Fibroblast of skin of right quadriceps (primary cell): ENCODE results near the gene ANKFN1.
A peak's percentile ranks its signal among the peaks of the same experiment; 100 is the strongest.
"Not testable (repeated sequence)": the region's sequence is repeated elsewhere in the genome, so short reads cannot be mapped to it uniquely, and the experiment has no call there.

Experiments
- DNase-seq: peaks from one replicate; pipeline ENCODE4 v3.0.0-alpha.2; 2013

The ANKFN1 gene

DNA sequence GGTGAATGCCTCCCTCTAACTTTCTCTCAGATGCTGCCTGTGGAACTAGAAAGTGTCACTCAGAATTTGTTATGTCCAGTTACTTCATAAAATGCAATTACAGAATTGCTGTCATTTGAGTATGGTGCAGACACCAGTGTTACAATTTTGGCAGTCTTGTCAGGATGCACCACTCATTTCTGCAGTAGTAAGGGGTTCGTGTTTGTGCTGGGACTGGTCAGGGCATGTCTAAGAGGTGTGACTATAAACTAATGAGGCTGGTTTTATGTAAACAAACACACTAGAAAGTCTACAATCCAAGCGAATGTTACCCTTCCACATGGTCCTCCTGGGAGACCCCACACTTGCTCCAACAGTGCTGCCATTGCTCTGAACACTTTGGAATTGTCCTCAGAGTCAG, 206.2 kb downstream of the ANKFN1 start:
- DNase-seq: no peak

DNA sequence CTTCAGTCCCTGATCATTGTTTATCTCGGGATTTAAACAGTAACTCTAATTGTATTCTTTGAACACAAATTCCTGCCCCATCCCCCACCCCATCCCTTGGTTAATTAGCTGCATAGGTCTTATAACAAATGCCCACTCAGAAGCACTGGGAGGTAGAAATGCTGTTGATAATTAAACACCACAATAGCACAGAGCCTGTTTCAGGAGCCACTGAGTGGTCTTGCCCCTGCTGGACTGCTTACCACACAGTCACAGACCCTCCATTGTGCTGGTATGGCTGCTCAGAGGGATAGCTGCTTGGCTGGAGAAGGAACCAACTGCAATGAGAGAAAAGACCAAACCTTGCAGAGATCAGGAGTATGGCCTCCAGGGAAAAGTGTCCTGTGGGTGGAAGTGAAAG, 214.1 kb downstream of the ANKFN1 start:
- no peak for DNase-seq

DNA sequence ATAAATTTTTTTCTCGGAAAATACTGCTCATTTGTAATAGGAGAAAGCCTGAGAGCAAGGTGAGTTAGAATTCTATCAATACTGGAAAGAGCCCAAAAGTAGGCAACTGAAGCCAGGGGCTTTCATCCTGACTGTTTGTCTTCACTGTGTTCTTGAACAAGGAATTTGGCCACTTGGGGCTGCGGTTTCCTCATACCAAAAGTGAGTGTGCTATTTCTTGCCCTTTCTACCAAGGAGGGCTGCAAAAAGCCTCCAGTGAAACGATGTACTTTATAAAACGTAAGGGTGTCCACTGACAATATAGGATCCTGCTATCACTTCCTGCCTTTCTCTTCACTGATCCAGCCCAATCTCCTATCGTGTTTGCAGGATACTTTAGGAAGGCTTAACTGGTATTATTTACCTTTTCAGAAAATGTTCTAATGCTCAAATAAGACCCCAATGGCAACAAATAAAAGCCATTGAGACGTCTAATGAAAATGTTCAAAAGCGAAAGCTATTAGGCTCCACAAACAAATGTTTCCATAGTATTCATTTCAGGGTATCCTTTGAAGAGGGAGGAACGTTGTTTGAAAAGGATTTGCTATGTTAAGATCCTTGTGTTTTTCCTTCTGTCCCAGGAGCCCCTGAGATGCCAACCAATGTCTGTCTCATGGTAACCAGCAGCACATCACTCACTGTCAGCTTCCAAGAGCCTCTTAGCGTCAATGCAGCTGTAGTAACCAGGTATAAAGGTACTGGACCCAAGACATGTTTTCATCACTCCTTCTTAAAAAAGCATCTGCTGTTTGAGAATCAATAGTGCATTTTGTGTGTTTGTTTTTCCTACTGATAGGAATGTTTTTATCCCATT, 220.9 kb downstream of the ANKFN1 start:
- DNase-seq: no peak

GRCh38 chr17:56389356-56389755, 236.1 kb downstream of the ANKFN1 start:
- DNase-seq: no peak

DNA sequence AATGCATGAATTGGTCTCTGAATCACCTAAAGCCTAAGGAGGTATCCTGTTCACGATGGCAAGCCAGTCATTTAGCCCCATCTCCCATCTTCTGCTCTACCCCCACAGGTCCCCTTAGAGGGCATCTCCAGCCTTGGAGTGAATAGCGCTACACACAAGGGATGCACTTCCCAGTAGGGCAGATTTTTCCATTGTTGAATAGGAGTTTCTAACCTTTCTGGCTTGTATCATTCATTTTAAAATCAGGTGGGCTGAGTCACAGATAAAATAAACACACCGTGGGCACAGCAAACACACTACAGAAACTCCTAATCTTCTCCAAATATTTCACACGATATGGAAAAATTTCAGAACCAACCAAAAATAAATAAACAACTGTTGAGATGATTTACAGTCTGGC, 239.0 kb downstream of the ANKFN1 start:
- DNase-seq: no peak

GRCh38 chr17:56393156-56393555, 239.9 kb downstream of the ANKFN1 start:
- no peak for DNase-seq

GRCh38 chr17:56395787-56396186, 242.5 kb downstream of the ANKFN1 start:
- no peak for DNase-seq

GRCh38 chr17:56407086-56407485, 253.8 kb downstream of the ANKFN1 start:
- DNase-seq: no peak

- not testable (repeated sequence) for DNase-seq
Observed at GRCh38 chr17:56412356-56412755, 259.1 kb downstream of the ANKFN1 start.

GRCh38 chr17:56416682-56417351, 263.5 kb downstream of the ANKFN1 start:
- DNase-seq: no peak

- no peak for DNase-seq
Observed at GRCh38 chr17:56424005-56424404, 270.7 kb downstream of the ANKFN1 start.

DNA sequence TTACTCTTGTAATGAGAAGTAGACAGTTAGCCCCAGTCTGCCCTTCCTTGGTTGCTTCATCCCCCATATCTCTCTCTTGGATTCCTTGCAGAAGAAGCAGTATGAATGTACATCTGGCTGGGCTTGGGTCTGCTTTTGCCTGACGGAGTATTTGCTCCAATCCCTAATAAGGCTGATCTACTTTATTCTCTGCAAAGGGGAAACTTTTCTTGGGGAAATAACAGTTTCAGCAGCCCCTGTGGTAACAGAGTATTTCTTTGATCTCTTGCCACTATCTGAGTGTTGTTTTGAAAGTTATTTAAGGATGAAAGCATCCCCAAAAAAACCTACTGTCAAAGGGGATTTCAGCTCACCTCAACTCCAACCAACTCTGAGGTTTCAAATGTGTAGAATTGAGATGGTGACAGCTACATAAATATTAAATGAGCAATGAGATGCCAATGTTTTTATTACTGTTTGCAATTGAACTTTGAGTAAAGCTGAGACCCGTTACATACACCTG, 271.3 kb downstream of the ANKFN1 start:
- no peak for DNase-seq

DNA sequence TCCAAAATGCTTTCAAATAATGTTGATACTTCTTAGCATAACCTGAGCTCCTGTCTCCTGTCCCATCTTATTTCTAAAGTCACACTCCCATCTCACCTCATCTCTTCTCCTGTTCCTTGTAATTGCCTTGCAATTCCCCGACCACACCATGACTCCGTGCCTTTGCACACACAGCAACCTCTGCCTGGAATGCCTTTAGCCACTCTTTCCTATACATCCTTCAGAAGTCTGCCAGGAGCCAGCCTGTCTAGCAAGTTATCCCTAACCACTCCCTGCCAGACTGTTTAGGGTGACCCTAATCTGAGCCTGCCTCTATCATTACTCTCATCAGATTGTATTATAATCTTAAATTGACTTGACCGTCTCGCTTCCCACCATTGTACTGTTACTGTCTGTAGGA, 272.2 kb downstream of the ANKFN1 start:
- no peak for DNase-seq

DNA sequence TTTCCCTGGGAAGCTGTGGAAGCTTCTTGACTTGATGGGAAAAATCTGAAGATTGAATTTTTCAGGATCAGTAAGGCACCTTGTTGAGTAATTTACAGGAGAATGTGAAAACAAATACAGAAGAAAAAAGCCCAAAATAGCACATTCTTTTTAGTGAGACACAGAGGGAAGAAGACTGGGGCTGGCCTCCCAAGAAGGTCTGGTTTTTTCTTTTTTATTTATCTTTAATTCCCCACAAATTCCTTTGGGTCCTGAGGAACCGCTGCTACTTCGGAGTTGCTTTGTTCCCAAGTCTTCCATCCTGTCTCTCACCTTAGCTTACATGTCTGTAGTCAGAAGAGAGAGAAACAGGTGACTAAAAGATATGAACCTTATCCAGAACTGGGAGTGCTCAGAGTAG, 273.6 kb downstream of the ANKFN1 start:
- no peak for DNase-seq

DNA sequence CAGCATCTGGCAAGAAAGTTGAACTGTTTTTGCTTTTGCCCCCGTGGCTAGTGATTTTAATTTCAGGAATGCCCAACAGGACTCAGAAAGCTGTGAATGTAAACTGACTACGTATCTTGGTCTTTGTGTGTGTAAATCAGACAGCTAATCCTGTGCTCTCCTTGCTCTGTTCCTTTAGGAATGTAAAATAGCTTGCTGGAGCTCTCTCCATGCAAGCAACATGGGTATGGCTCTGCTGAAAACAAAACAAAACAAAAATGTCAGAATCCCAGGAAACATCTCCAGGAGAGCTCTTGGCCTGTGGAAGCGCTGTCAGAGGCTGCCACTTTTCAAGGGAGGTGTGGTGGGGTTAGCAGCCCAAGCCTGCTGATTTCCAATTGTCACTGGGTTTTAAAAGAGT, 278.5 kb downstream of the ANKFN1 start:
- peak; percentile 12 for DNase-seq

GRCh38 chr17:56432443-56432842, 279.2 kb downstream of the ANKFN1 start:
- no peak for DNase-seq

- DNase-seq: peak; percentile 8
Observed at GRCh38 chr17:56434610-56435009, 281.3 kb downstream of the ANKFN1 start.

DNA sequence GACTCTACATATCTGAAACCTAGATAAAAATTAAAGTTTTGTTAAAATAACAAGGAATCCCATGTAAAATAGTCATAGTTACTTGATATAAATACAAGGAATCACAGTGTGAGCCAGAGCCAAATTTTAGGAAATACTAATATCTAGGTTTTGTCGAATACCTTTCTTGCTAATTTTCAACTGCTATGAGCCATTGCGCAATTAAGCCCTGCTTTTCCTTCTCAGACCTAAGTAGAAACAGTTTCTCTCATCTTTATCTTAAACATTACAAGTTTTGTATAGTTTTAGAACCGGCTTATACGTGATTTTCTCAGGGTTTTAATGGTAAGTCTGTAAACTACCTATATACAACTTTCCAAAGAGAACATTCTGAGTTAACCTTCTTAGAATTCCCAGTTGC, 282.9 kb downstream of the ANKFN1 start:
- DNase-seq: no peak

DNA sequence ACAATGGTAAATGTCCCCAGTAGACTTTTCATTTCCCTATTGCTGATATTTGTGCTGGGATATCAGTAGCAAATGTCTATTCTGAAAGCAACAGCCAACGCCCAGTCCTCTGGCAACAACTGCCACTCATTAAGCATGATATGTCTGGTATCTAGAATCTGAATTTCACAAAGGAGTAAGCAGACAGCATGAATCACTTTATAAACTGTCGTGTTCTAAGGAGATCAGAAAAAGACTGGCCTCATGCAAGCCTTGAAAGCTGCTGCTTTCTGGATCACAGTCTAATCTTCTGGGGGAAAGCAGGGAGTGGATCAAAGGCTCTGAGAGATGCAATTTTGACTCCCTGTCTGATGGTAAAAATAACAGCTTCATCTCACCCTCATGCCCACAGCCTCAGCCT, 287.1 kb downstream of the ANKFN1 start:
- peak; percentile 41 for DNase-seq

GRCh38 chr17:56441308-56441707, 288.0 kb downstream of the ANKFN1 start:
- DNase-seq: peak; percentile 92

GRCh38 chr17:56445692-56446411, 292.6 kb downstream of the ANKFN1 start:
- no peak for DNase-seq

GRCh38 chr17:56447171-56447570, 293.9 kb downstream of the ANKFN1 start:
- no peak for DNase-seq

DNA sequence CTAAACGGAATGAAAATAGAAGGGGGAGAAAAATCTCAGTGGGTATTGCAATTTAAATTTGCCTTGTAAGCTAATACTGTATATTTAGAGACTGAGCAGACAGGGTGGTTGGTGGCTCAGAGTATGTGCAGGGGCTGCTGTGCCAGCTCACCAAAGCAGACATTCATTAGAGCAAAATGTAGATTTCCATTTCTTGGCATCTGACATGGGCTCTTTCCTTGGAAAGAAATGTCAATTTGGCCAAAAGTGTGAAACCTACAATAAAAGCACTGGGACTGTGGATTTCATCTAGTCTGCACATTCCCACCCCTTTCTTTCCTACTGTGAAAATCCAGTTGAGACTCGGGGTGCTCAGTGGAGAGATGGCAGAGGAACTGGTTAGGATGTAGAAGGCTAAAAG, 295.1 kb downstream of the ANKFN1 start:
- DNase-seq: no peak

DNA sequence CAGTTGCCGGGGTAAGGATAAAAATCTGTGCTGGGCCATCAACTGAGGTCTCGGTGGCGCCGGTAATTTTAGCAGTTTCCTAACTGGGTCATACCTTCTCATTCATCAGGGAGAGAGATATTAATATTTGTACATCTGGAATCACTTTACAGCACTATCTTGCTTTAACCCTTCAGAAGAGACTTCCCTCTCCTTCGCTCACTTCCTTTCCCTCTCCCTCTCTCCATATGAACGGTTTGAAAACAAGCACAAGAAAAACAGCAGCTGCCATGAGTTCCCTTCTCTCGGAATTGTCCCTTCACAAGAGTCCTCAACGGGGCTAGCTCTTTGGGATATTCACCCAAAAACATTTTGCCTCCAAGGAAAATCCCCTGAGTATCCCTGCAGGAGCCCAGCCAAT, 295.9 kb downstream of the ANKFN1 start:
- no peak for DNase-seq
